ENCODE measurements around the gene CD302. TPM values are rescaled to one million over a fixed set of nuclear protein-coding genes. Genes with fewer than 3 reads are reported as not detected.

Gene CD302
- polyA plus RNA-seq, 1 donor from 2014 or later = not detected

DNA sequence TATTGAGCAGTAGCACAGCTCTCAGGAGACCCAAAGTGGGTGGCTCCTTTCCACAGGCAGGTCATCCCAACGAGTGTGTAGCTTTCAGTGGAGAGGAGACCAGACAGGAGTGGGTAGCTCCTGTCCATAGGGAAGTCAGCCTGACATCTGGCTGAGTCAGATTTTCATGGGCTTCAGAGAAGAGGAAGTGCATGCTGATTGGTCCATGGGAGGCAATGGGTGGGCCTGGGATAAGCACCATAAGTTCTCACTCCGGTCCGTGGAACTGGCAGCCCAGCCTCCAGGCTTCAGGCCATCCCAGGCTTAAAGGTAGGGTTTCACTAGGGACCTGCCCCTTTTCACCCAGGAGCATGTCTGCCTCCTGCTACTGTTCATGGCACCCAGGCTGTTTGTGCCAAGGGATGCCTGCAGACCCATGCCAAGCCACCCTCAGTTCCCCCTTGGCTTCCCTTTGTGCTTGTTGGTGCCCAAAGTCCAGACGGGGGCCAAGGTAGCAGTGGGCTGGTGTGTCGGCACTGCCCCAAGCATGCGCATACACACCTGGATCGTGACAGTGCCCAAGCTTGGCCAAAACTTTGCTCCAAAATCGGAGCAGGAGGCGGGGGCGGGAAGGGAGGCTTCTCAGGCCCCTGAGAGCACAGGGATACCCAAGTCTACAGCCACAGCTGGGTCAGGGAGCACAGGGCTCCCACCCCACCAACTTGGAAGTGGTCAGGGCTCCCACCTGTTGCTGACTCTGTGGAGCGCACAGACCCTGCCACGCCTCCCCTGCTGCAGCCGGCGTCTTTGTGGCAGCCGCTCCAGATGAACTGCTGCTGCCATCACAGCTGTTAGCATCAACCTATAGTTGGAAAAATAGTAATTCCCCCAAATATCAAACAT, 59.3 kb downstream of the CD302 start:
- Histone ChIP-seq H3K9ac (ENCODE audit: low read length) (no peak overlapping the region), H3K9me3 (ENCODE audit: low read length) (no peaks in the 10 kb centered on the region), H3K9me2 (ENCODE audit: insufficient read depth, low read length) (no peaks in the 10 kb centered on the region), H3K4me3 (ENCODE audit: low read length) (no peak overlapping the region), H3K4me2 (ENCODE audit: low read length) (no peak overlapping the region), H2AFZ (ENCODE audit: low read depth, low read length) (no peak overlapping the region), H3F3A (ENCODE audit: insufficient read depth, low read length, poor library complexity, severe bottlenecking) (no peaks in the 10 kb centered on the region), H3K27ac (ENCODE audit: low read length) (no peak overlapping the region), H3K79me2 (replicated peaks; ENCODE audit: insufficient read depth, low read length) (peaks cover 48% of the 10 kb centered on the region), H3K27me3 (ENCODE audit: insufficient read depth, low read depth, low read length) (no peaks in the 10 kb centered on the region), H4K20me1 (ENCODE audit: insufficient read depth) (no peaks in the 10 kb centered on the region), H3K36me3 (ENCODE audit: insufficient read depth, low read length) (peaks cover 16% of the 10 kb centered on the region)
- no peak for TF ChIP-seq CTCF (IDR thresholded peaks at IDR 0.05; ENCODE audit: poor library complexity, severe bottlenecking)
- no peak for TF ChIP-seq REST (IDR thresholded peaks at IDR 0.05; ENCODE audit: borderline replicate concordance)
- no peak for TF ChIP-seq RAD21 (conservative IDR thresholded peaks at IDR 0.05)
- no peak for TF ChIP-seq EP300 (conservative IDR thresholded peaks at IDR 0.05; ENCODE audit: poor library complexity, severe bottlenecking)
- TF ChIP-seq POLR2AphosphoS5 (IDR thresholded peaks at IDR 0.05) = no peak
- TF ChIP-seq EZH2 (IDR thresholded peaks at IDR 0.05; ENCODE audit: borderline replicate concordance, insufficient read depth, low read length, poor library complexity, severe bottlenecking) = no peak
- TF ChIP-seq SMC3 (conservative IDR thresholded peaks at IDR 0.05; ENCODE audit: poor library complexity) = no peak
- TF ChIP-seq TAF1 (IDR thresholded peaks at IDR 0.05; ENCODE audit: low read depth) = no peak
- TF ChIP-seq MXI1 (conservative IDR thresholded peaks at IDR 0.05; ENCODE audit: poor library complexity, severe bottlenecking) = no peak

DNA sequence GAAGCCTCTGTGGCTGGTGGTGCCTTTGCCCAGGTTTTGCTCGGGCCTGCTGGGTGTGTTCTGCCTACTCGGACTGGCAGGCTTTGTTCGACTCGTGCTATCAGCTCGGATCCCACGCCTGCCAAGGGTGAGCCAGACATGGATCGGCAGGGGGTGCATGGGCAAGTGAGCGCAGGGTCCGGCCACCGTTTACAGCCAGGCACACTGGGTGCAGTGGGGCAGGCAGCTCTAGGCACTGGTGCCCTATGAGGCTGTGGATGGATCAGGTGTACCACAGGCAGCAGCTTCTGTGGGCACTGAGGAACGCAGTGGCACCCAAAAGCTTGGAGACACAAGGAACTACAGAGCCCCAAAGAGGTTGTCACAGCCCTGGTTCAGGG, 60.1 kb downstream of the CD302 start:
- Histone ChIP-seq H3K9ac (ENCODE audit: low read length) (no peak overlapping the region), H2AFZ (ENCODE audit: low read depth, low read length) (no peak overlapping the region), H3K9me2 (ENCODE audit: insufficient read depth, low read length) (no peaks in the 10 kb centered on the region), H3K4me3 (ENCODE audit: low read length) (no peak overlapping the region), H3K36me3 (ENCODE audit: insufficient read depth, low read length) (peaks cover 16% of the 10 kb centered on the region), H3K79me2 (replicated peaks; ENCODE audit: insufficient read depth, low read length) (peaks cover 56% of the 10 kb centered on the region), H3F3A (ENCODE audit: insufficient read depth, low read length, poor library complexity, severe bottlenecking) (no peaks in the 10 kb centered on the region), H4K20me1 (ENCODE audit: insufficient read depth) (no peaks in the 10 kb centered on the region), H3K4me2 (ENCODE audit: low read length) (no peak overlapping the region), H3K9me3 (ENCODE audit: low read length) (no peaks in the 10 kb centered on the region), H3K27ac (ENCODE audit: low read length) (no peak overlapping the region), H3K27me3 (ENCODE audit: insufficient read depth, low read depth, low read length) (no peaks in the 10 kb centered on the region)
- TF ChIP-seq RAD21 (conservative IDR thresholded peaks at IDR 0.05) (no peak), MXI1 (conservative IDR thresholded peaks at IDR 0.05; ENCODE audit: poor library complexity, severe bottlenecking) (no peak), EZH2 (IDR thresholded peaks at IDR 0.05; ENCODE audit: borderline replicate concordance, insufficient read depth, low read length, poor library complexity, severe bottlenecking) (no peak), EP300 (conservative IDR thresholded peaks at IDR 0.05; ENCODE audit: poor library complexity, severe bottlenecking) (no peak), SMC3 (conservative IDR thresholded peaks at IDR 0.05; ENCODE audit: poor library complexity) (no peak), TAF1 (IDR thresholded peaks at IDR 0.05; ENCODE audit: low read depth) (no peak), CTCF (IDR thresholded peaks at IDR 0.05; ENCODE audit: poor library complexity, severe bottlenecking) (no peak), POLR2AphosphoS5 (IDR thresholded peaks at IDR 0.05) (no peak), REST (IDR thresholded peaks at IDR 0.05; ENCODE audit: borderline replicate concordance) (no peak)

Data from neural cell (in vitro differentiated cells).